GM18907 (cell line): ENCODE data around the gene DCANP1.

Source experiments
- ATAC-seq: cut with Tn5 transposase; IDR thresholded peaks from one replicate; pipeline ENCODE4 v1.9.1; 2021; ENCODE audit warnings: mild to moderate bottlenecking, moderate library complexity; ENCODE audit not compliant: unreplicated experiment

The DCANP1 gene

DNA sequence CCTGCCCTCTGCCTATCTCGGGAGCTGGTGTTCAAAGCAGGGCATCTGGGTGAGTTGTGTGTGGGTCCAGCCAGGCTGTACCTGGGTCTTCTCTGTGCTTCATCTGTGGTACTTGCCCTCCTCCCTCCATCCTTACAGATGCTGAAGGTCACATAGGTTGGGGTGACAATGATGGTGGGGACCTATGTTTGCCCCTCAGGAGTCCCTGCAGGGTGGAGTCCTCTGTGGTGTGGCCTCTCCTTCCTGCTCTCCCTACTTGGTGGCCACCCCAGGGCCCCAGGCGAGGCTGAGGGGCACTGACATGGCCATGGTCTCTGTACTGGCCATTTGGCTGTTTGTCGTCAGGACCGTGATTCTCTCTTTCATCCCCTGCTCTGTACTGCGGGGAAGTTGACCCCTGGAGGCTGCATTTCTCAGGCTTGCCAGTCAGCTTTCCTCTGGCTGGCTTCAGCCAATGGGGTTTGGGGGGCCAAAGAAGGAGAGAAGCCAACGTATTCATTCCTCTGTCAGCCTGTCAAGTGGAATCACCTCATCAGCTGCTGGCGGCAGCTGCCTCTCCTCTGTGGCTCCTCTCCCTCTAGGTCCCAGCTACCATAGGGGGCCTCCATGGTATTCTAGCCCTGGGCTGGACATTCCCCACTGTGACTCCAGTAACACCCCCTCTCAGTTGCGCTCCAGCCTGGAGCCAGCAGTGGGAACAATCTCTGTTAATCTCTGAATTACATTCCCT, 4.6 kb downstream of the DCANP1 start:
- ATAC-seq, result no peak

DNA sequence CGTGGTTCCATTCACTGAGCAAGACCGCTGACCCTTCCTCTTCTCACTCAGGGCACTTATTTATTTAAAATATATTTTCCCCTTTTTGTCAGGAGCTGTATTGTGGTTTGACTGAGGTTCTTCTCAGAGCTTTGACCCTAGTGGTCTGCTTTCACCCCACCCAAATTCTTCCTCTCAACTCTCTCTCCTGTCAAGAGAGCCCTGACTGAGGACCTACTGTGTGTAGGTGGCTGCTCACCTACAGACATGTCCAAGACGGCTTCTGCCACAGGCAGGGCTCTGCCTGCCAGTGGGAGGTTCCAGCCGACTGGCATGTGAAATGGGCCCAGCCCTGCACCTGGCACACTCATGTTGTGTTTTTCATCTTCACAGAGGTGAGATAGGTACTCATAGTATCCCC, 5.2 kb downstream of the DCANP1 start:
- ATAC-seq, result no peak

- ATAC-seq, result no peak
Measured at GRCh38 chr5:135441350-135441831, 5.8 kb downstream of the DCANP1 start.

GRCh38 chr5:135440916-135441315, 6.2 kb downstream of the DCANP1 start:
- ATAC-seq, result no peak

GRCh38 chr5:135439231-135440205, 7.6 kb downstream of the DCANP1 start:
- no peak for ATAC-seq

GRCh38 chr5:135438636-135439221, 8.4 kb downstream of the DCANP1 start:
- no peak for ATAC-seq

DNA sequence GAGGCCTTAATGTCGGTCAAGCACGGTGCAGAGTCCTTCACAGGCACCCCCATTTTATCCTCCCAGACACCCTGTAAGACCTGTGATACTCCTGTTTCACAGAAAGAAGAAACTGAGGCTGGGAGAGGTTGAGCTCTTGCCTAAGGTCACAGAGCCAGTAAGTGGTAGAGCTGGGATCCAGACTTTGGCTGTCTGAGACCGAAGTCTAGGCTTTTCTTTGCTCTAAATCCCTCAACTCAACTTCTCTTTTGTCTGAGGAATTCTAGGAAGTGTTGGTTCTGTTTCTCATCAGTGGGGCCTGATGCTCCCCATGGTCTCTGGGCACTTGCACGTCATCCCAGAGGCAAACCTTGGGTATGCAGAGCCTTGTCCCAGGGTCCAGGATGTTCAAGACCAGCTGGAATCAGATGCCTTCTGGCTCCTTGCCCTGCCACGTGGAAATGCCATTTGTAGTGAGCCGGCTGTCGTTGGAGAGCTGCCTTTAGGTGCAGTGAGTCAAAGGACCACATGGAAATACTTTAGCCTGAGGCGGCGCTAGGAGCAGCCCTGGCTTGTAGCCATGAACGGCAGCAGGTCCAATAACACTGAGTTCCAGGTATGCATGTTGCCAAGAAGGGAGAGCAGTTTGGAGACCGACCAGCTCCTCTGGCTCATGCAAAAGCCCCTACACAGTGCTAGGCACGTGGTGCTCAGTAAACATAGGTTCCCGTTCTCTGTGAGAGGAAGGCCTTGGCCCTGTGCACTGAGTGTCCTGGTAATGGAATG, 9.2 kb downstream of the DCANP1 start:
- ATAC-seq, result no peak

- no peak for ATAC-seq
Measured at GRCh38 chr5:135437422-135437795, 9.7 kb downstream of the DCANP1 start.

DNA sequence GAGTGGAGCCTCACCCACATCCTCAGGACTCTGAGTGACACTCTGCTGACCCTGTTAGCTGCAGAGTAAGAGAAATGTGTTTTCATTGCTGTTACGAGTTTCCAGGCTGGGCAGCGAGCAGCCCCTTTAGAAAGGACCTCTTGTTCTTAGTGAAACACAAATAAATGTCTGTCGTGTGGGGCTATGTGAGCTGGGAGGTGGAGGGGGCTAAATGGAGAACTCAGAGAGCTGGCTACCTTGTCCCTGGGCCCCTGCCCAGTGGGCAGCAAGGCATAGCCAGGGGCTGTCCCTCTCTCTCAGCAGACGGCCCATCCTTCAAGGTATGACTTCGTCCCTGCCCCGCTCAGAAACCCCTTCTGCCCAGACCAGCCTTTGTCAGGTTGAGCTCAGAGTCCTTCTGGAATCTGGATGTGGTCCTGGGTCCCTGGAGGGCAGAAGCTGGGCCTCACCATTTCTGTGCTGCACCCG, 10.2 kb downstream of the DCANP1 start:
- ATAC-seq, result no peak

- ATAC-seq, result no peak
Measured at GRCh38 chr5:135435467-135436330, 11.4 kb downstream of the DCANP1 start.

DNA sequence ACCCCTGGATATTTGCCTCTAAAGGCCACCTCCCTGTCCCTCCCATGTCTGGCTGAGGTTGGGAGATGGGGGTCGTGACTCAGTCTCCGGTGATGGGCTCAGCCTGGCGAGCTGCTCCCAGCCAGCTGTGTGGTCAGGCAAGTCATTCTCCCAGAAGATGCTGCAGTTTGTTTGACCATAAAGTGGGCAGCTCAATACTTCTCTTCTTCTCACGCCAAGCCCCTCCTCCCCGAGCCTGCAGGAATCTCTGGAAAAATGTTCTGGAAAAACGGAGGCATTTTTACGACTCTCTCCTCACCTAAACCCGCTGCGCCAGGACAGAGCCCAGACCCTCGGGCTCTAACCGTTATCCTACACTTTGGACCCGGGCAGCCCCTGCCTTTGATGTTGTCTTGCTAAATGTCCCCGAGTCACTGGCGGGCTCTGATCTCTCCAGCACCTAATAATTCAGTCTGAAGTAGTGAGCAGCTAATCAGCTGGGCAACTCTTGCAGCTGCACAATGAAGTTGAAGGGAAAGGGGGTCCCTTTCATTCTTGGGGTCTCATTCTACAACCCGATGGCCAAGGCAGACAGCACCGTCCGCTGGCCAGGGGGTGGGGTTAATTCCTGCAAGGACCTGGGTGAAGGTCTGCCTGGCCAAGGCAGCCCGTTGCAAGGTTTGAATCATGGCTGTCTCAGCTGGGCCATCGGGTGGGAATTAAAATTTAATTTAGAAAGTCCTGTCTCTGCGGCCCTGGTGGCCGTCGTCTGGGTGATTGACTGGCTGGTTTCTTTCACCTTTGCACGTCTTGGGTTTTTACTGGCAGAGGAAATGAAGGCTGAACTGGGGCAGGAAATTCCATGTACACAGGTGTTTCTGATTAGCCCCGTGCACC, 12.3 kb downstream of the DCANP1 start:
- ATAC-seq, result no peak

GRCh38 chr5:135433681-135434426, 13.3 kb downstream of the DCANP1 start:
- no peak for ATAC-seq

DNA sequence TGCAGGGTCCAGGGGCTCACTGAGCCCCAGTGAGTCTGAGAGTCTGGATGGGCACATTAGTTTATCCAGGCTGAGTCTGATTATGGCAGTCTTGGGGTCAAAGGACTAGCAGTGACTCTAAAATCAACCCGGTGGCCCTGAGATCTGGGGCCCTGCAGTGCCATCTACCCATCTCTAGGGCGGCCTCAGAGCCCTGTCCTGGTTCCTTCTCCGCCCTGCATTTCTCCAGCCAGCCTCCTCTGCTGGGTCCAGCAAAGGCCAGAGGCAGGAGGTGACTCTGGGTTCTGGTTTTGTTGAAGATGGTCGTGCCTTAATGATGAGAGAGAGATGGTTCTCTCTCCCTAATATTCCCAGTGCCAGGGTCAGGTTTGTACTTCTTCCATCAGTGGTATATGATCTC, 15.0 kb downstream of the DCANP1 start:
- ATAC-seq, result no peak

DNA sequence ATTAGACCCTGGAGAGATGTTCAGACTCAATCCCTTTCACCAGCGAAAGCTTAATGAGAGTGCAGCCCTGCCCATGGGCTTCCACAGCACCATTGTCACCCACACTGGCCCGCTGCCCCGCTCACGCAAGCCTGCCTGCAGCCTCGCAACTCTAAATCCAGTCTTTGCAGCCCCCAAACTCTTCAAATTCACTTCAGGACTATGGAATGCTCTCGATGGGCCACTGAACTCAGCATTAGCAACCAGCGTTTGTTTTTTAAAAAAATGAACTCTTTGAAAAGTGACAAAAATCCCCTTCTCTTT, 17.1 kb downstream of the DCANP1 start:
- no peak for ATAC-seq

DNA sequence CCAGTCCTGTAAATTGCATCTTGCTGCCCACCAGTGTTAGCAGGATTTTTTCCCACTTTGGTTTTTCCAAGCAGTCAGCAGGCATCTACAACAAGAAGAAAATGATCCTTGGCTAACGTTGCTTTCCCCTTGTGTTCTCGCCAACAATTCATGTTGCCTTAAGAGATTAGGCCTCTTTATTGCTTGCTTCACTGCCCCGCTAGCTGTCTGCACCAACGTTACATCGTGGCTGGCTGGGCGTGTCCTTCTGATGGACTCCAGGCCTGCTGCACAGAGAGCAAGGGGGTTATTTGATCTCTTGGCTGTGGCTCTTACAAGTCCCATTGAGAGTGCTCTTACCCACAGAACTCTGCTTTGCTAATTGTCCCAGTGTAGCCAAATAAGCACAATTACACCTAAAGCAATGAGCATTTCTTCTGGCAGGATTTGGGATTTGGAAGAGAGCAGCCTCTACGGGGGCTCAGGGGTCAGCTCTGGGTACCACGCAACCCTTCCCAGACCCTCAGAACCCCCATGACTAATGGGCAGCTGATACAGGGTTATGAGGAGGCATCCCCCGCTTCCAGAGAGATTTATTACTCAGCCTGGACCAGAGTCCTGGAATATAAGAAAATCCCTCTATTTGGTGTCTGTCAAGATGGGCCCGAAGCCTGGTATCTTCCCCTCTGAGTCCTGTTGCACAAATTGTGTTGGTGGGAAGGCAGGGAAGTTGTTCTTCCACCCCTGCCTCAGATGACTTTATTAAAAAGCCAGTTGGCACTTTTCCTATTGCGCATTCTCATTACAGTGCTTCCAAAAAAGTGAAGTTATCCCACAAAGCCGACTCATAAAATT, 17.6 kb downstream of the DCANP1 start:
- no peak for ATAC-seq

DNA sequence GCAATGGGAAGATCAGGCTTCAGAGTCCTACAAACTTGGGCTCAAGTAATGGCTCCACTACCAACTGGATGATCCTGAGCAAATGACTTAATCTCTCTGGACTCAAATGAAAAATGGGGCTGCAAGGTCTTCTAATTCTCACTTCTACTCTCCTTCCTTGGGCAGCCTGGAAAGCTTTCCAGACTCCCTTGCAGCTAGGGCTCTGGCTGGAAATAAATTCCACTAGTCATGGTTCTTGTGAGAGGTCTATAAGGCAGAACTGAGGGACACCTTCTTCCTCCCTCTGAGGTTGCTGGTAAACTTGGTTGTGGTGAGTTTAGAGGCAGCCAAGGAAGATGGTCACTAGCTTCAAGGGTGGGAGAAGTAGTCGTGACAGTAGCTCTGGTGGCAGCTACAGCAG, 18.6 kb downstream of the DCANP1 start:
- no peak for ATAC-seq
